Embryonic facial prominence (tissue), 1 donor: ENCODE results near the gene ZNF804B.

Experiments
- DNase-seq: peaks from one replicate; pipeline ENCODE4 v3.0.0-alpha.2; 2016; ENCODE audit errors: extremely low spot score

Gene ZNF804B

DNA sequence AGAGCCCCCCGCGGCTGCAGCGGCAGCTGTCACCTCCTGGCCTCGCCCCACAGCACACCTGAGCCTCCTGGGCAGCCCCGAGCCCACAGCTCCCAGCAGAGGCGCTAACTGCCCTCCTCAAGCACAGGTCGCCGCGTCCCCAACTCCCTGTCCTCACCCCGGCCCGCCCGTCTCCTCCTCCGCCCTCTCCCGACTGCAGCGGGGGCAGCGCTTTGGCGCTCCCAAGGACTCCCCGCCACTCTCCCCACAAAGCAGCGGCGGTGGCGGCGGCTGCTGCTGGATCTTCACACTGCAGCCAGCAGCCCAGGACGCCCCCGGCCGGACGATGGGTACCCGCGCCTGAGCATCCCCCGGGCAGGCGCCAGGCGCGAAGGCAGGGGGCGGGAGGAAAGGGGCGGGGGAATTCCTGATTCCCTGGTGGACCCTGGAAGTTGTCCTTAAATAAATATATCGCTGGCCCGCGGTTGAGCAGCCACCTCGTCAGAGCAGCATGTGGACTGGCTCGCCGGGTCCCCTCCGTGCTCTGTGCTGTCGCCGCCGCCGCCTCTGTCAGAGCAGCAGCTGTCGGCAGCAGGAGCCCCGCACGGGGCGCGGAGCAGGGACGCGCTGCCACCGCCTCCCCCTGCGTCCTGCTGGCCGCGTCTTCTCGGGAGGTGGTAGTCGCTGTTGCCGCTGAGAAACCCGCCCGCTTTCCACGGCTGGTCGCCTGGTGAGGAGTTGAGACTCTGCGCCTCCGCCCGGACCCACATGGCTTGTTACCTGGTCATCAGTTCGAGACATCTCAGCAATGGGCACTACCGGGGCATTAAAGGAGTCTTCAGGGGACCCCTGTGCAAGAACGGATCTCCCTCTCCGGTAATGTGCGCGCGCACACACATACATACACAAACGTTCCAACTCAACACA, at the start of gene ZNF804B:
Gene ZNF804B (plus strand): TSS at position 471 of the 906 bp plus-strand sequence. CDS start 277 bp downstream, at position 748.
- DNase-seq: no peak

DNA sequence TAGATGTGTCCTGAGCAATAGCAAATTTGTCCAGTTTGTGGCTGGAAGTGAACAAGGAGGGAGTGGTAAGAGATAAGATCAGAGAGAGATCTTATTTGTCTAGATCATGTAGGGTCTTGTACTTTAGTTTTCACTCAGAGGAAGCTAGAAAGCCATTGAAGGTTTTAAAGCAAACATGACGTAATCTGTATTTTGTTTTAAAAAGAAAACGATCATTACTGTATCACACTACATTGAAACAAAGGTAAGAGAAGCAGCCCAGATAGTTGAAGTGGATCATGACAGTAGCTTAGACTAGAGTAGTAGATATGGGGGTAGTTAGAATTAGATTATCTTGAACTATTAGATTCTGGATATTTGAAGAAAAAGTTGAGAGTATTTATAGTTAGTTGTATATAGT, 23.6 kb upstream of the ZNF804B start:
- no peak for DNase-seq

DNA sequence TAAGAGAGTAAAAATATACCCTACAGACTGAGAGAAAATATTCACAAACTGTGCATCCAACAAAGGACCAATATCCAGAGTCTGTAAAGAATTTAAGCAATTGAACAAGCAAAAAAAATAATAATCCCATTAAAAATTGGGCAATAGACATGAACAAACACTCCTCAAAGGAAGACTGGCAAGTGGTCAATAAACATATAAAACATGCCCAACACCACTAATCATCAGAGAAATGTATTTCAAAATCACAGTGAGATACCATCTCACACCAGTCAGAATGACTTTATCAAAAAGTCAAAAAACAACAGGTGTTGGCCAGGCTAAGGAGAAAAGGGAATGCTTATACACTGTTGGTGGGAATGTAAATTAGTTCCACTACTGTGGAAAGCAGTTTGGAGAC, 21.9 kb upstream of the ZNF804B start:
- DNase-seq: no peak

DNA sequence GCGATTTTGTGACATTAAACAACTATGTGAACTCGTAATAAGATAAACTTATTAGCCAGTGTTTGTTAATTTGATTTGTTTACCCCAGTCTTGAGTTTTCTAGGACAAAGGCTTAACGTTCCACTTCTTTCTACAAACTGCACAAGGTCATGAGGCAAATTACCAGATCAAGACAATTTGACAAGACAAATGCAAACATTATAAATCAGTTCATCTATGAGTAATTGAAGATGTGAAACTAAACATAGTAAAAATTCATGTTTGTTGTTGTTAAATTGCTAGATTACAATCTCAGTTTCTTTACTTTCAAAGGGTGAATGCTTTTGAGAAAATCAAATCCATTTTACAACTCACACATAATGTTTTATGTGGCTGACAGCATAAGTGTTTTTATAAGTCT, 13.4 kb upstream of the ZNF804B start:
- no peak for DNase-seq

DNA sequence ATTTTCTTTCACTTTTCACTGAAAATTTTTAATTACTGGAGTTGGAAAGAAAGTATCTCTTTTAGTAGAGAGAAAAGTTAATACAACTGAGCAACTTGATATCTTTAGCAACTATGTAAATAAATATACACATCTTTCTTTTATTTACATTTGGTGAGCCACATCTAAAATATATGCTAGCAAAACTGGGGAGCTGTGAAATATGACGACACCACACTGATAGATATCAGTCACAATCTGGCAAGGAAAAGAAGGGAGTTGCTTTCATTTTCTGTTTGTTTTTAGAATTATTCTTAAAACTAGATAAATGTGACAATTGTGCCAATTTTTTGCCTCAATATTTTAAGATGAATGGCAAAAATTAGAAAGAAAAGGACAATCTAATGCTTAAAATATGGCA, 2.7 kb upstream of the ZNF804B start:
- DNase-seq: no peak

DNA sequence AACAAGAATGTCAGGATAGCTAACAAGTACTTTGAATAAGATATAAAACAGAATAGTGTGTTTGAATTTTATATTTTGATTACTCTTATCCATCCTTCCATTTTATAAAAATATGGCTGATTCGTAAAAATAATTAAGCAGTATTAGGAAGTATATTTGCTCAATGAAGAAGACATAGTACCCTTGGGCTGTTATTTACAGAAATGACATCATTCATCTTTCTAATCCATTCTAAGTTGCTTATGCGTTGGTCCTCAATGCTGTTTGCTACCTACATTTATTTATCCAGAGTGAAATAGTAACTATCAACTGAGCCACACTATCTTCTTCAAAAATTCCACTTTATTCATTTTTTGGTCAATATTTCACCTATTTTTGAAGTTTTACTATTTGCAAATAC, 2.1 kb upstream of the ZNF804B start:
- DNase-seq: no peak

DNA sequence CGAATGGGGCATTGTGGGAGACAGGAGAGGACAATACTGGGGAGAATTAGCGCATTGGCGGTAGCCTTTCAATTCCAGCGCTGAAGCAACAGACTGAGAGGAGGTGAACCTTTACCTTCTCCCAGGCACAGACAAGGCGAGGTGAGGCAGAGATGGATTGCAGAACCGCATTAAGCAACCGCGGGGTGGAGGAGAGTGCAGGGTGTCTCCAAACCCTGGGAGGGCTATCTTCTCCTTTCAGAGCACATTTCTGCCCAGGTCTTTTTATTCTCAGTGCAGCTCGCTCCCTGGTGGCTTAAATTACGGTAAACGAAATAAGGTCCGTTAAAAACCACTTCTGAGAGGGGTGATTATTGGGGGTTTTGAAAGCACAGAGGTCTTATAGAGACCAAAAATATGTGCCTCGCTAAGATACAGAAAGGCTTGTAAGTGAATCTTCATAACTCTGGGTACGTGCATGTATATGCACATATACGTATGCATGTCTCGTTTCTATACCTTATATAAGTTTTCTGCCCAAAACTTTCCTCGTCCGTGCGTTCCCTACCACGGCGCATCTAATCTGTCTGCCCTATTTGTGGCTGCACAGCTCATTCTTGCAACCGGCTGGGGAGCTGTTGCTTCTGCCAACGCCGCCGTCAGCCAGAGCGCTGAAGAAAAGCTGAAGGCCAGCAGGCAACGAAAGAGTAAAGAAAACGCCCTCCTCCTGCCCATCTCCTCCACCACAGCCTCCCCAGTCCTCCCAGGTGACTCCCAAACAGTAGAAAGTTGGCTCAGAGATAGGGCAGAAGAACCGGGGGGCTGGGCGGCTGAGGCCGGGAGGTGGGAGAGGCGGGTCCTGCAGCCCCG, 895 bp upstream of the ZNF804B start:
- DNase-seq: no peak

DNA sequence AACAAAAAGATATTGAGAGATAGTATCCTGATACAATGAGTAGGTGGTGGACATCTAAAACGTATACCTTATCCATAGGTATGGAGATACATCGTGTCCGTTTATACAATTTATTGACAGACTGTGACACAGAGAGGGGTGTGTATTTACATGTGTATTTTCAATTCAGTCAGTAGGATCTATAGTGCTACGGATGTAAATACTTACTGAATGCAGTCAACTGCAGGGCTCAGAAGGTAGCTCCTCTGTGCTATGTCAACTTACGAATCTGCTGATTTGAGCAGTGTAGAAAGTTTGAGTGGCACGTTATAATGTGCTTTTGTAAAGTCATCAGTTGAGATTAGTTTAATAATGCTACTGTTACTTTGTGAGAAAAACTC, 626 bp downstream of the ZNF804B start:
- no peak for DNase-seq

DNA sequence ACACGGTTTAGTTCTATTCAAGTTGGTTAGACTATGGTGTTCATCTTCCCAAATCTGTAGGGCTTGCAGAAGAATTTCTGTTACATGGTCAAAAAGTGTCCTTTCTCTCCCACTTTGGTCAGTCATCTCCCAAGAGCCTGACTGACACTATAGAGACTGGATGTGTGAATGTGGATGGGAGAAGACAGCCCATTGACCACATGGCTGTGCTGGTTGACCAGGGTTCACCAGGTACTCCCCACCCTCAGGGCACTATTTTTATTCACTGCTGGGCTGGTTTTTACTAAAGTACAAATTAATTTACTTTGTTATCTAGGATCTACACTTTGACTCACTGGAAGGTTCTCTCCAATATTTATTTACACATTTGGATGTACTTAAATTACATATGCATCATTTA, 2.3 kb downstream of the ZNF804B start:
- no peak for DNase-seq

DNA sequence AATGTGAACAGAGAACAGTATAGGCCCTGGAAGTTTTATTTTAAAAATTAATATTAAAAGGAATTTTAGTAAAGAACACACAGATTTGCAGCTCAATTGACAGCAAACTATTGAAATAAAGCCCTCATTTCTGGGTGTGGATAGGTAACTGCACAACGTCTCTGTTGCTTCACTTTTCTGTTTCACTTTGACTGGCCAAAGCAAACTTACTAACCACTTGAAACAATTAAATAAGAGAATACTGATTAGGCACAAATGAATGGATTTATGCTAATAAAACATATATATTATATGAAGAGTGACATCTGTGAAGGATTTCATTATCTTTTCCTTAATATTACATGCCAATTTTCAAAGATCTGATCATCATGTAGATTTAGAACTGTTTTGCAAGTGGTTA, 11.9 kb downstream of the ZNF804B start:
- no peak for DNase-seq

DNA sequence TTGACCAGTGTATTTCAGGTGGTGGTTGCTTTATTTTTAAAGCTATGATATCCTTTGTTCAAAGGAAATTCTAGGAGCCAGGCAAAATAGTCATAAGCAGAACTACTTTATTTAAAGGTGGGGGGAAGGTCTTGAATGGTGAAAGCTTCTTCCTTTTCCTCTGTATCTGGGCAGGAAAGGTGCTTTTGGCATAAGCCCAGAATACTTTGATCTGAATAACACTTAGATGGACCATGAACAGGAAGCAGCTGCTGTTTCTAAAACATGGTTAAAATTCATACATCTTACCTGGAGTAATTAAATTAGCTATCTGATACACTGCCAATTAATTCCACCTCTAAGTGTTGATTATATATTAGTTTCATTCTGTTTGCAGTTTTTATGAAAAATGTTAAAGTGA, 13.3 kb downstream of the ZNF804B start:
- no peak for DNase-seq

DNA sequence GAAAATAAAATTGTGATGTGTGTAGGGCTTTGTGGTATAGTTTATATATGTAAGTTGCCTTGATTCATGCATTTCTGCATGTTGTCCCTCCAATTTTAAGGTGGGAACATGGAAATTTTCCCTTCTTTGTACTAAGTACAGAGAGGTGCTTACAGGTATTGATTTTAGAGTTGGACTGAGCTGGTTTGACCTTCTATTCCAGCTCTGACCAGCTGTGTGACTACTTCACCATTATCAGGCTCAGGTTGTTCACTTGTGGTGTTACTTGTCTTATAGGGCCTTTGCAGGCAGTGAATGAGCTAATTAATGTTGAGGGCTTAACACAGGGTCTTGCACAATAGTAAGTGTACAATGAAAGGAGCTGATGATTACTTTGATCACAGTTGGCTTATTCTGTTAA, 16.3 kb downstream of the ZNF804B start:
- DNase-seq: no peak

DNA sequence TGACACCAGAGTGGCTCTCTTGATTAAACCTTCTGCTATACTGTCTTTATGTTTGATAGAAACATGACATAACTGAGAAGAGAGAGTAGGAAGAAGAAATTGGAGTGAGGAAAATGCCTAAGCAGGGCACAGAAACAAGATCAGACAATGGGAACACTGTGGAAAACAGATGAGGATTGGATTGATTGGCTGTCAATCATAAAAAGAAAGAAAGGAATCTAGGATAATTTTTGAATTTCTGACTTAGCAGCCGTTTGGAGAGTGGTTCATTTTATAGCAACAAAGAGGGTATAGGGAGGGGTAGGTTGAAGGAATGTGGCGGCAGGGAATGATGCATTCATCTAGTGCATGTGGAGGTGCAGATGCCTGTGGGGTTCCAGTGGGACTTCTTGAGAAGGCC, 28.3 kb downstream of the ZNF804B start:
- no peak for DNase-seq

DNA sequence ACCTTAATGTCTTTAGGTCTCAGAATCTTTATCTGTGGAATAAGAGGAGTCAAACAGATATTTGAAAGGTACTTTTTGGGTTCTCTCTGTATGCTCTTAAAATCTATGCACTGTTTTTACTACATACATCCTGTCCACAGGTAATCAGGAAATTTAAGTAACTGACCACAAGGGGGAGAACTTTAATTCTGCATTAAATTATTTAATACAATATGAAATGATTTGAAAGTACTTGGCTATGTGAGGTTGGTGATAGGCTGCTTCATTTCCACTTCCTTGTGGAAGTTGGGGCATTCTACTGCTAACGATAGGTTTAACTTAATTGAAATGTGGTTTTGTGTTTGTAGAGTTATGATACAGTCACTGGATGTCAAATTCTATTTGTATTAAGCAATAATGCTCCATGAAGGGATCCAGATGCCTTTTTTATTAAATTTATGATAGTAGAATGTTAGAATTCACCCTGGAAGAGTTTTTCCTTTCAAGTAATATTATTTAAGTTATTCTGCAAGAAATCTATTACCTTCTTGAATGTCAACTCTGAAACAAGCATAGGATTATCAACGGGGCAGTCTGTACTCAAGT, 30.1 kb downstream of the ZNF804B start:
- DNase-seq: no peak

DNA sequence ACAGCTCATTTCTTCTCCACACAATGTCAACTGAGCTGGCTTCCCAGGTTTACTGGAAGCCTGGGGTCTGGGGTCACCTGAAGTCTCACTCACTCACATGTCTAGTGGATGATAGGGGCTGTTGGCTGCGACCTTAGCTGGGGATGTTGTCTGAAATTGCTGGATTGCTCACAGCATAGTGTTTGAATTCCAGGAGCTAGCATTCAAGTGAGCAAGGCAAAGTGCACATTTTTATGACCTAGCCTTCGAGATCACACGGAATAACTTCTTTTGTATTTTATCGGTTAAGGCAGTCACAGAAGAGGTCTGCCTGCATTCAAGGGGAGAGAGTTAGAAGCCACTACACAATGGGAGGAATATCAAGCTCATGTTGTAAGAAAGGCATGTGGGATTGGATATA, 32.4 kb downstream of the ZNF804B start:
- DNase-seq: no peak

DNA sequence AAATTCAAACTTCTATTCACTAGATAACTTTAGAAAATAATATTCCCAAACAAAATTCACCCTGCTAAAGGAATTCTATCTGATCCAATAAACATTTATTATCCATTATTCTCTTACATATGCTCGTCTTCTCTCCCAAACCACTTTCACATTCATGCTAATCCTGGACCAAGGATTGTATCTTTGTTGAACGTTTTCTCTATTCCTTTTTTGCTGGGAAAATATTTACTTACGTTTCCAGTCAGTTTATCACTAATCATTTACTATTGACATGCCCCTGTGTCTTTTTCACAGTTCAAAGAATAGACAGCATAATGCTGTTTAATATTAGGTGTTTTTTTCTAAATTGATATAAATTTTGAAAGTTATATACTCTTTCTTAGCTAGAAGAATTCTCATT, 32.9 kb downstream of the ZNF804B start:
- no peak for DNase-seq

DNA sequence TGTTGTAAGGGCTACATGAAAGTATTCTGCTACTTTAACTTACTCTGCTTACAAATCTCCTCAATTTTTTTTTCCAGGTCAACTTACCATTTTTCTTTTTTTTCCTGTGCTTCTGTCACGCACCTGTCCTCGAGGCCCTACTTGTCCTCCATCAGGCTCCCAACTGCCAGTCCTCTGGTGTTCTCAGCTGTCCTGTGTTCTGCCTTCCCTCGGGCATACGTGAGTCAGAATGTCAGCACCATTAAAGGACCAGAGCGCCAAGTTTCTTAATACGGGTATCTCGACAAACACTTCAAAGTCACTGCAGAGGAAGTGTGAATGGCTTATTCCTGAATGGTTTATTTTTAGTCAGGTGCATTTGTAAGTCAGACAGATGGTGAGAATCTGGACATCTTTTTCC, 36.1 kb downstream of the ZNF804B start, which contains the start of gene TEX47:
Gene TEX47 (minus strand): TSS at position 185 of the 400 bp plus-strand sequence. CDS start 795 bp downstream, outside the sequence.
- DNase-seq: no peak

DNA sequence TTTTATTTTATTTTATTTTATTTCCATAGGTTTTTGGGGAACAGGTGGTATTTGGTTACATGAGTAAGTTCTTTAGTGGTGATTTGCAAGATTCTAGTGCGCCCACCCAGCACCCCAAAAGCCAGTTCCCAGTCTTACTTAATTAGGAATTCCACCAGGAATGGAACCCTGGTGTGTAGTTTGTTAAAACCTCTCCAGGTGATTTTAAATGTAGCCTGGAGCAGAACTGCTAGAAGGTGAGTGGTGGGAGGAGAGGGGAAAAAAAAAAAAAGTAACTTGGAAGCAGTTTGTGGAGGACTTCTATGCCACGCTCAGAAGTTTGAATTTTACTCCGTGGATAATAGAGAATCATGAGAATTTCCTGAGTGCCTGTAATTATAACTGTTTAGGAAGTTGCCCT, 41.5 kb downstream of the ZNF804B start:
- no peak for DNase-seq

DNA sequence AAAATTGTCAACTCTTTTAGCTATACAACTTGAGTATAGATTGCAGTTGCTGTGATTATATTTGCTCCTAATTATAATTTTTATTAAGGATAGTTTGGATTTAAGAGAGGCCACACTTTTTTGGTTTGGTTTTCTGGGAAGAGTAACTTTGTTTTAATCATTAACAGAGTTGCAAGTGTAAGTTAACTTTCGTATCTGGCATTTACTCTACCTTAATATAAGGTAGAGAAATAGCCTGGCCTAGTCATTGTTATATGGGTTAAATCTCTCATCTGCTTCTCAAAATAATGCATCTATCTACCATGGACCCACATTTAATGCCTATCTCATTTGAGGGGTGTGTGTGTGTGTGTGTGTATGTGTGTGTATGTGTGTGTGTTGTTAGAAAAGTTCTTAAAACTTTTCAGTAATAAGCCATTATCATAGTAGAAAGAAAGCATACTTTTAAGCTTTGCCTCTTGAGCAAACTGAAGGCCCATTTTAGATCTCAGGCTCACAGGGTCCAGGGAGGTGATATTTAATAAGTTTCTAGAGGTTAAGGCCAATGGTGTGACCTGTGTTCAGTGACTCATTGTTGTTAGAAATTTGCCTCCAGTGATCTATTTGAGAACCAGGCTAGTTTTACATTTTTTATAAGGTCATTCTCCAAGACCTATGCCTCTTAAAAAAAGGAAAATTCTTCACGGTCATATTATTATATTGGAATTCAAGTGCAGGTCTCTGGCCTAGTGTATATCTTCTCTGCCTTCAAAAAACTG, 47.0 kb downstream of the ZNF804B start:
- no peak for DNase-seq

DNA sequence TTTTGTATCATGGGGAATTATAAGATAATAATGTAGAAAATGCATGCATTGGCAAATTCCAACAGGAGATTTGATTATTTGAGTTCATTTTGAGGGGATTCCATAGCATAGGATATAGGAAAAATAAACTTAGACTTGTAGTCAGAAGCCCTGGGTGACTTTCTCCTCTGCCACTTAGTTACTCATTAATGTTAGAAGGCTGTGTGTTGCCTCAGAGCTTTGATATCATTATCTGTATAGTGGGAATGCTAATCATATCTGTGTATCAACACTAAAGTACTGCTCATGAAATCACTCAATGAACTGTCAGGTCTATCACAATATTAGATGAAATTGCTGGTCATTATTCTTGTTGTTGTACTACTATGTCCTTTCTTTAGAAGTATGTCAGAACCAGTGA, 59.1 kb downstream of the ZNF804B start:
- DNase-seq: no peak

DNA sequence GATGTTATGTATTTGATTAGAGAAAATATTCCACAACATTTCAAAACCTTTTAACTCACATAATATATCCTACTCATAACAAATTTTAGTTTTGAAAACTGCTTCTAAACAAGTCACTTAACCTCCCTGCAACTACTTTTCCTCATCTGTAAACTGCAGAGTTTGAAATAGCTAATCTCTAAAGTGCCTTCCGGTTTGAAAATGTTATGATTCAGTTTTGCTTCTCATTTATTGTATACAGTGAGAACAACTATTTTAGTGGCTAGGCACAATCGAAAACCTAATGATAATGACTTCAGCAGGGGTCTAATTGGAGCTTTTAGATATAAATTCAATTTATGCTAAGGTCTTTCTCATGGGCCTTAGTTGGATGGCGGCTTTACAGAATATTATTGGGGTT, 66.7 kb downstream of the ZNF804B start:
- no peak for DNase-seq
